Measurements from ENCODE around the gene GPR37. TPM values are rescaled to one million over a fixed set of nuclear protein-coding genes. Genes with fewer than 3 reads are reported as not detected.

Gene GPR37
- total RNA-seq, 1 donor from 2014 or later, result not detected

- no peak for DNase-seq (ENCODE audit: missing footprints)
- no peak for ATAC-seq
- intact Hi-C loops (cut with DNase I), result no loop called here
Observed at GRCh38 chr7:124752310-124752709, 13.3 kb downstream of the GPR37 start.

GRCh38 chr7:124751027-124751426 lies 14.6 kb downstream of the GPR37 start:
- no peak for DNase-seq (ENCODE audit: missing footprints)
- ATAC-seq, result no peak
- intact Hi-C loops (cut with DNase I), result no loop called here

GRCh38 chr7:124747072-124747471 lies 18.5 kb downstream of the GPR37 start:
- intact Hi-C loops (cut with DNase I), result no loop called here
- DNase-seq (ENCODE audit: missing footprints), result no peak
- ATAC-seq, result no peak

GRCh38 chr7:124738639-124739038 lies 27.0 kb downstream of the GPR37 start:
- ATAC-seq (no peak), DNase-seq (ENCODE audit: missing footprints) (no peak)
- intact Hi-C loops (cut with DNase I), result no loop called here

- DNase-seq (ENCODE audit: missing footprints) (no peak), ATAC-seq (no peak)
- intact Hi-C loops (cut with DNase I), result no loop called here
Observed at GRCh38 chr7:124737760-124738300, 27.8 kb downstream of the GPR37 start.

- no peak for ATAC-seq
- DNase-seq (ENCODE audit: missing footprints), result no peak
- intact Hi-C loops (cut with DNase I), result no loop called here
Observed at GRCh38 chr7:124728610-124729009, 37.0 kb downstream of the GPR37 start.

GRCh38 chr7:124724507-124725192 lies 40.9 kb downstream of the GPR37 start:
- intact Hi-C loops (cut with DNase I), result no loop called here
- no peak for ATAC-seq
- no peak for DNase-seq (ENCODE audit: missing footprints)

- ATAC-seq, result no peak
- intact Hi-C loops (cut with DNase I), result no loop called here
- DNase-seq (ENCODE audit: missing footprints), result no peak
Observed at GRCh38 chr7:124724079-124724478, 41.5 kb downstream of the GPR37 start.

GRCh38 chr7:124723012-124723411 lies 42.6 kb downstream of the GPR37 start:
- intact Hi-C loops (cut with DNase I), result no loop called here

GRCh38 chr7:124722292-124722691 lies 43.3 kb downstream of the GPR37 start:
- ATAC-seq, result no peak
- DNase-seq (ENCODE audit: missing footprints), result no peak
- intact Hi-C loops (cut with DNase I), result no loop called here

More at GRCh38 chr7:124723012-124723411, 42.6 kb downstream of the GPR37 start:
- no peak for ATAC-seq
- no peak for DNase-seq (ENCODE audit: missing footprints)

GRCh38 chr7:124720195-124720594 lies 45.4 kb downstream of the GPR37 start:
- ATAC-seq, result no peak
- intact Hi-C loops (cut with DNase I), result no loop called here
- no peak for DNase-seq (ENCODE audit: missing footprints)

- intact Hi-C loops (cut with DNase I), result no loop called here
- ATAC-seq (no peak), DNase-seq (ENCODE audit: missing footprints) (no peak)
Observed at GRCh38 chr7:124718032-124718766, 47.4 kb downstream of the GPR37 start.

- DNase-seq (ENCODE audit: missing footprints) (no peak), ATAC-seq (no peak)
- intact Hi-C loops (cut with DNase I), result no loop called here
Observed at GRCh38 chr7:124716894-124717293, 48.7 kb downstream of the GPR37 start.

- DNase-seq (ENCODE audit: missing footprints) (no peak), ATAC-seq (no peak)
- intact Hi-C loops (cut with DNase I), result no loop called here
Observed at GRCh38 chr7:124713086-124713485, 52.5 kb downstream of the GPR37 start.

- intact Hi-C loops (cut with DNase I), result no loop called here
- ATAC-seq, result no peak
- no peak for DNase-seq (ENCODE audit: missing footprints)
Observed at GRCh38 chr7:124712017-124712416, 53.6 kb downstream of the GPR37 start.

GRCh38 chr7:124702385-124702784 lies 63.2 kb downstream of the GPR37 start:
- intact Hi-C loops (cut with DNase I), result no loop called here
- DNase-seq (ENCODE audit: missing footprints) (no peak), ATAC-seq (no peak)

GRCh38 chr7:124701955-124702354 lies 63.6 kb downstream of the GPR37 start:
- ATAC-seq, result no peak
- intact Hi-C loops (cut with DNase I), result no loop called here
- DNase-seq (ENCODE audit: missing footprints), result no peak

GRCh38 chr7:124700655-124701054 lies 64.9 kb downstream of the GPR37 start:
- no peak for ATAC-seq
- no peak for DNase-seq (ENCODE audit: missing footprints)
- intact Hi-C loops (cut with DNase I), result no loop called here

- DNase-seq (ENCODE audit: missing footprints) (no peak), ATAC-seq (no peak)
- intact Hi-C loops (cut with DNase I), result no loop called here
Observed at GRCh38 chr7:124698964-124699363, 66.6 kb downstream of the GPR37 start.

GRCh38 chr7:124697746-124698145 lies 67.8 kb downstream of the GPR37 start:
- DNase-seq (ENCODE audit: missing footprints) (no peak), ATAC-seq (no peak)
- intact Hi-C loops (cut with DNase I), result no loop called here
